Fibroblast of lung (primary cell): Measurements from ENCODE around the gene AGL. TPM values are rescaled to one million over a fixed set of nuclear protein-coding genes. Genes with fewer than 3 reads are reported as not detected.
"Not testable (repeated sequence)": the region's sequence is repeated elsewhere in the genome, so short reads cannot be mapped to it uniquely, and the experiment has no call there.

Experiments used
- DNase-seq, 2 donors: peaks; one replicate each; pipeline versions ENCODE4 v3.0.0 to v3.0.0-alpha.2; 2010; ENCODE audit warnings: low read depth in 2 of 2
- H2AFZ ChIP-seq: 2 replicates; pipeline ENCODE4 v1.5.1; 2012; ENCODE audit warnings: low read length, control low read depth, inconsistent platforms
- H3K27ac ChIP-seq: 2 replicates; pipeline ENCODE4 v1.5.1; 2011; ENCODE audit warnings: low read length, control low read depth; ENCODE audit not compliant: insufficient read depth
- H3K27me3 ChIP-seq: 2 replicates; pipeline ENCODE4 v1.5.1; 2011; ENCODE audit warnings: mild to moderate bottlenecking, low read length; ENCODE audit not compliant: control insufficient read depth, insufficient read depth
- H3K36me3 ChIP-seq: 2 replicates; pipeline ENCODE4 v1.5.1; 2011; ENCODE audit warnings: low read length; ENCODE audit not compliant: control insufficient read depth, insufficient read depth
- H3K4me1 ChIP-seq: 2 replicates; pipeline ENCODE4 v1.5.1; 2011; ENCODE audit warnings: low read length; ENCODE audit not compliant: control insufficient read depth, insufficient read depth; ENCODE audit errors: extremely low read depth
- H3K4me2 ChIP-seq: 2 replicates; pipeline ENCODE4 v1.5.1; 2011; ENCODE audit warnings: low read length, control low read depth; ENCODE audit not compliant: insufficient read depth; ENCODE audit errors: extremely low read depth
- H3K4me3 ChIP-seq, 4 experiments: fragments of 200-600 bp in 1 of 4; sonication (generic) in 1 of 4; replicated peaks in 1 of 4; 2 replicates each; pipeline ENCODE4 v1.5.1; 2011 to 2016; ENCODE audit warnings: low read length in 4 of 4, low read depth in 3 of 4, mild to moderate bottlenecking in 3 of 4, control low read depth in 2 of 4, inconsistent platforms in 1 of 4, mixed read lengths in 1 of 4; ENCODE audit not compliant: insufficient read depth in 1 of 4; ENCODE audit errors: control extremely low read depth in 1 of 4
- H3K79me2 ChIP-seq: 2 replicates; pipeline ENCODE4 v1.5.1; 2012; ENCODE audit warnings: mild to moderate bottlenecking, low read length, inconsistent platforms; ENCODE audit not compliant: control insufficient read depth, insufficient read depth
- H3K9ac ChIP-seq: 2 replicates; pipeline ENCODE4 v1.5.1; 2011; ENCODE audit warnings: mild to moderate bottlenecking, low read length, control low read depth; ENCODE audit not compliant: insufficient read depth
- H3K9me3 ChIP-seq: 2 replicates; pipeline ENCODE4 v1.5.1; 2012; ENCODE audit warnings: low read depth, low read length; ENCODE audit not compliant: control insufficient read depth, insufficient read depth
- H4K20me1 ChIP-seq: 2 replicates; pipeline ENCODE4 v1.5.1; 2011; ENCODE audit warnings: low read length; ENCODE audit not compliant: control insufficient read depth, insufficient read depth; ENCODE audit errors: extremely low read depth
- CTCF ChIP-seq, 2 donors: IDR thresholded peaks in 1 of 2; conservative IDR thresholded peaks in 1 of 2; 1 replicate in 1 of 2; 2 replicates in 1 of 2; pipeline ENCODE4 v1.5.1; 2011 to 2012; ENCODE audit warnings: low read length in 2 of 2, control low read depth in 1 of 2, inconsistent platforms in 1 of 2, low read depth in 1 of 2, mild to moderate bottlenecking in 1 of 2
- EZH2 ChIP-seq: IDR thresholded peaks from 2 replicates; pipeline ENCODE4 v1.5.1; 2012; ENCODE audit warnings: low read length, control low read depth, mild to moderate bottlenecking; ENCODE audit errors: missing control alignments
- polyA plus RNA-seq, 2 donors: library from polyadenylated mRNA; depleted of rRNA in 1 of 2; stranded (reverse) in 1 of 2; unstranded in 1 of 2; fragments of >200 nt; gene quantifications; 2 replicates each; pipeline ENCODE4 v1.2.1, GENCODE V29; 2011 to 2012; ENCODE audit warnings: missing spikeins in 1 of 2
- total RNA-seq: library from RNA; depleted of rRNA; stranded (reverse); fragments of >200 nt; gene quantifications from 2 replicates; pipeline ENCODE4 v1.2.1, GENCODE V29; 2014

Gene AGL
- total and polyA plus RNA-seq, 2 donors (not counting 1 experiment from before 2014, with no cell fraction given): 8.3 to 12.6 TPM

GRCh38 chr1:99887890-99888289 lies 37.7 kb downstream of the AGL start:
- no peak overlapping the region for H3K27ac ChIP-seq
- H3K9me3 ChIP-seq: no peaks in the 10 kb centered on the region
- H3K36me3 ChIP-seq: no peaks in the 10 kb centered on the region
- H3K4me2 ChIP-seq: no peak overlapping the region
- no peak for TF ChIP-seq EZH2
- TF ChIP-seq CTCF (conservative IDR thresholded peaks at IDR 0.05 in 1 of 2, IDR thresholded peaks at IDR 0.05 in 1 of 2; ENCODE audit: low read depth in 1 of 2, low read length in 2 of 2): no peak
- no peaks in the 10 kb centered on the region for H4K20me1 ChIP-seq
- no peak overlapping the region for H3K9ac ChIP-seq
- DNase-seq: no peak
- H2AFZ ChIP-seq: no peak overlapping the region
- no peaks in the 10 kb centered on the region for H3K27me3 ChIP-seq
- H3K4me1 ChIP-seq: no peaks in the 10 kb centered on the region
- H3K79me2 ChIP-seq: no peaks in the 10 kb centered on the region
- no peak overlapping the region for H3K4me3 ChIP-seq

GRCh38 chr1:99891997-99892396 lies 41.8 kb downstream of the AGL start:
- Histone ChIP-seq H3K27ac (no peak overlapping the region), H3K4me2 (no peak overlapping the region), H3K27me3 (no peaks in the 10 kb centered on the region), H4K20me1 (no peaks in the 10 kb centered on the region), H3K9ac (no peak overlapping the region), H3K36me3 (no peaks in the 10 kb centered on the region), H3K9me3 (no peaks in the 10 kb centered on the region), H3K79me2 (no peaks in the 10 kb centered on the region), H2AFZ (no peak overlapping the region), H3K4me1 (no peaks in the 10 kb centered on the region), H3K4me3 (no peak overlapping the region)
- DNase-seq: no peak
- TF ChIP-seq CTCF (conservative IDR thresholded peaks at IDR 0.05 in 1 of 2, IDR thresholded peaks at IDR 0.05 in 1 of 2; ENCODE audit: low read depth in 1 of 2, low read length in 2 of 2) (no peak), EZH2 (no peak)

GRCh38 chr1:99903278-99903677 lies 53.1 kb downstream of the AGL start:
- H3K4me3 ChIP-seq, H3K36me3 ChIP-seq, H3K4me2 ChIP-seq, H3K79me2 ChIP-seq, H3K27me3 ChIP-seq, H4K20me1 ChIP-seq, H3K9me3 ChIP-seq, H2AFZ ChIP-seq, DNase-seq, H3K9ac ChIP-seq, H3K4me1 ChIP-seq, H3K27ac ChIP-seq: not testable (repeated sequence)

- Histone ChIP-seq H3K27me3 (no peaks in the 10 kb centered on the region), H3K4me1 (no peaks in the 10 kb centered on the region), H3K9ac (no peak overlapping the region), H2AFZ (no peak overlapping the region), H3K27ac (no peak overlapping the region), H4K20me1 (no peaks in the 10 kb centered on the region), H3K79me2 (no peaks in the 10 kb centered on the region), H3K36me3 (no peaks in the 10 kb centered on the region), H3K9me3 (no peaks in the 10 kb centered on the region), H3K4me3 (no peak overlapping the region), H3K4me2 (no peak overlapping the region)
- TF ChIP-seq CTCF (conservative IDR thresholded peaks at IDR 0.05 in 1 of 2, IDR thresholded peaks at IDR 0.05 in 1 of 2; ENCODE audit: low read depth in 1 of 2, low read length in 2 of 2) (no peak), EZH2 (no peak)
- no peak for DNase-seq
Observed at GRCh38 chr1:99906535-99906934, 56.4 kb downstream of the AGL start.
